Muscle layer of colon (tissue), 2 donors: ENCODE measurements around the gene DOK7.

Experiments
- H3K27ac ChIP-seq: one replicate; pipeline ENCODE4 v1.7.0; 2013; ENCODE audit warnings: low read depth, mild to moderate bottlenecking, low read length, moderate library complexity
- H3K27me3 ChIP-seq, 2 donors: one replicate each; pipeline ENCODE4 v1.7.0; 2013; ENCODE audit warnings: low read length in 2 of 2, mild to moderate bottlenecking in 2 of 2; ENCODE audit not compliant: insufficient read depth in 2 of 2, control insufficient read depth in 1 of 2
- H3K36me3 ChIP-seq: one replicate; pipeline ENCODE4 v1.7.0; 2013; ENCODE audit warnings: mild to moderate bottlenecking, low read length; ENCODE audit not compliant: insufficient read depth
- H3K4me1 ChIP-seq: one replicate; pipeline ENCODE4 v1.7.0; 2013; ENCODE audit warnings: mild to moderate bottlenecking, low read length; ENCODE audit not compliant: insufficient read depth
- H3K4me3 ChIP-seq, 2 donors: one replicate each; pipeline ENCODE4 v1.7.0; 2013; ENCODE audit warnings: low read length in 2 of 2, low read depth in 1 of 2, mild to moderate bottlenecking in 1 of 2, moderate library complexity in 1 of 2
- H3K9ac ChIP-seq: one replicate; pipeline ENCODE4 v1.7.0; 2013; ENCODE audit warnings: low read length
- H3K9me3 ChIP-seq: one replicate; pipeline ENCODE4 v1.7.0; 2013; ENCODE audit warnings: mild to moderate bottlenecking, low read length
- donor health status: abdominal sarcoma.
- donor health status: Adenocarcinoma of cecum.

DOK7 gene

GRCh38 chr4:3480528-3481112 lies 17.5 kb downstream of the DOK7 start:
- Histone ChIP-seq H3K4me3 (no peak overlapping the region), H3K27ac (no peak overlapping the region), H3K27me3 (peaks cover 3 to 30% of the 10 kb centered on the region in 2 donors), H3K36me3 (no peaks in the 10 kb centered on the region), H3K9ac (no peak overlapping the region), H3K4me1 (no peaks in the 10 kb centered on the region), H3K9me3 (no peaks in the 10 kb centered on the region)

- Histone ChIP-seq H3K4me1 (no peaks in the 10 kb centered on the region), H3K27me3 (peaks cover 3 to 35% of the 10 kb centered on the region in 2 donors), H3K9ac (no peak overlapping the region), H3K9me3 (no peaks in the 10 kb centered on the region), H3K36me3 (no peaks in the 10 kb centered on the region), H3K27ac (no peak overlapping the region), H3K4me3 (no peak overlapping the region)
Measured at GRCh38 chr4:3481113-3481531, 18.0 kb downstream of the DOK7 start.

- Histone ChIP-seq H3K9ac (no peak overlapping the region), H3K27me3 (peaks cover 3 to 40% of the 10 kb centered on the region in 2 donors), H3K4me1 (no peaks in the 10 kb centered on the region), H3K27ac (no peak overlapping the region), H3K36me3 (no peaks in the 10 kb centered on the region), H3K4me3 (no peak overlapping the region), H3K9me3 (no peaks in the 10 kb centered on the region)
Measured at GRCh38 chr4:3481783-3482393, 18.8 kb downstream of the DOK7 start.

GRCh38 chr4:3482707-3483106 lies 19.6 kb downstream of the DOK7 start:
- H3K27me3 ChIP-seq, result peaks cover 3 to 40% of the 10 kb centered on the region in 2 donors
- no peaks in the 10 kb centered on the region for H3K4me1 ChIP-seq
- H3K9me3 ChIP-seq, result no peaks in the 10 kb centered on the region
- H3K36me3 ChIP-seq, result no peaks in the 10 kb centered on the region
- no peak overlapping the region for H3K9ac ChIP-seq
- no peak overlapping the region for H3K4me3 ChIP-seq
- no peak overlapping the region for H3K27ac ChIP-seq

GRCh38 chr4:3483471-3483921 lies 20.4 kb downstream of the DOK7 start:
- no peaks in the 10 kb centered on the region for H3K36me3 ChIP-seq
- H3K4me1 ChIP-seq, result no peaks in the 10 kb centered on the region
- H3K27me3 ChIP-seq, result peaks cover 3 to 40% of the 10 kb centered on the region in 2 donors
- no peak overlapping the region for H3K4me3 ChIP-seq
- H3K9ac ChIP-seq, result no peak overlapping the region
- H3K27ac ChIP-seq, result no peak overlapping the region
- no peaks in the 10 kb centered on the region for H3K9me3 ChIP-seq

- H3K27ac ChIP-seq, result no peak overlapping the region
- H3K4me1 ChIP-seq, result no peaks in the 10 kb centered on the region
- H3K27me3 ChIP-seq, result peaks cover 3 to 40% of the 10 kb centered on the region in 2 donors
- H3K36me3 ChIP-seq, result no peaks in the 10 kb centered on the region
- no peak overlapping the region for H3K4me3 ChIP-seq
- no peak overlapping the region for H3K9ac ChIP-seq
- no peaks in the 10 kb centered on the region for H3K9me3 ChIP-seq
Measured at GRCh38 chr4:3484057-3484973, 21.2 kb downstream of the DOK7 start.

- peaks cover 3 to 44% of the 10 kb centered on the region in 2 donors for H3K27me3 ChIP-seq
- H3K9me3 ChIP-seq, result no peaks in the 10 kb centered on the region
- H3K4me1 ChIP-seq, result no peaks in the 10 kb centered on the region
- no peak overlapping the region for H3K9ac ChIP-seq
- no peaks in the 10 kb centered on the region for H3K36me3 ChIP-seq
- H3K4me3 ChIP-seq, result no peak overlapping the region
- H3K27ac ChIP-seq, result no peak overlapping the region
Measured at GRCh38 chr4:3485011-3485791, 22.1 kb downstream of the DOK7 start.

GRCh38 chr4:3485886-3486540 lies 22.9 kb downstream of the DOK7 start:
- no peak overlapping the region for H3K27ac ChIP-seq
- H3K4me3 ChIP-seq, result no peak overlapping the region
- H3K36me3 ChIP-seq, result no peaks in the 10 kb centered on the region
- H3K27me3 ChIP-seq, result peaks cover 3 to 48% of the 10 kb centered on the region in 2 donors
- H3K4me1 ChIP-seq, result no peaks in the 10 kb centered on the region
- H3K9ac ChIP-seq, result no peak overlapping the region
- no peaks in the 10 kb centered on the region for H3K9me3 ChIP-seq

GRCh38 chr4:3486541-3487540 lies 23.7 kb downstream of the DOK7 start:
- peaks cover 3 to 50% of the 10 kb centered on the region in 2 donors for H3K27me3 ChIP-seq
- no peaks in the 10 kb centered on the region for H3K9me3 ChIP-seq
- H3K4me1 ChIP-seq, result no peaks in the 10 kb centered on the region
- H3K27ac ChIP-seq, result no peak overlapping the region
- H3K4me3 ChIP-seq, result no peak overlapping the region
- no peak overlapping the region for H3K9ac ChIP-seq
- H3K36me3 ChIP-seq, result no peaks in the 10 kb centered on the region

GRCh38 chr4:3487861-3488260 lies 24.8 kb downstream of the DOK7 start:
- no peak overlapping the region for H3K9ac ChIP-seq
- peaks cover 3 to 60% of the 10 kb centered on the region in 2 donors for H3K27me3 ChIP-seq
- no peaks in the 10 kb centered on the region for H3K9me3 ChIP-seq
- no peak overlapping the region for H3K27ac ChIP-seq
- no peaks in the 10 kb centered on the region for H3K36me3 ChIP-seq
- H3K4me3 ChIP-seq, result no peak overlapping the region
- H3K4me1 ChIP-seq, result no peaks in the 10 kb centered on the region
